Measurements from ENCODE around the gene CMAS. TPM values are rescaled to one million over a fixed set of nuclear protein-coding genes. Genes with fewer than 3 reads are reported as not detected.
A peak's percentile ranks its signal among the peaks of the same experiment; 100 is the strongest.

The CMAS gene
- total RNA-seq (2021; ENCODE audit: unreplicated experiment), result 36.1 TPM
- polyA plus RNA-seq (2012), result 14.2 and 21.3 TPM in 2 replicates
- Bru-seq, nascent RNA, result percentile 74 among the genes with signal in this experiment
- BruChase-seq, experiment 1, labeled RNA remaining after a 6-hour chase, result percentile 82 among the genes with signal in this experiment
- percentile 74 among the genes with signal in this experiment for BruChase-seq, experiment 2, labeled RNA remaining after a 2-hour chase
- long read RNA-seq, transcript CMAS-201 (8 exons, 1,787 nt), result major isoform, 104 of 110 reads
- long read RNA-seq, partial matches to known transcripts, result 2 of 110 reads
- long read RNA-seq, other reads (novel, unspliced or antisense), result 3 of 110 reads

DNA sequence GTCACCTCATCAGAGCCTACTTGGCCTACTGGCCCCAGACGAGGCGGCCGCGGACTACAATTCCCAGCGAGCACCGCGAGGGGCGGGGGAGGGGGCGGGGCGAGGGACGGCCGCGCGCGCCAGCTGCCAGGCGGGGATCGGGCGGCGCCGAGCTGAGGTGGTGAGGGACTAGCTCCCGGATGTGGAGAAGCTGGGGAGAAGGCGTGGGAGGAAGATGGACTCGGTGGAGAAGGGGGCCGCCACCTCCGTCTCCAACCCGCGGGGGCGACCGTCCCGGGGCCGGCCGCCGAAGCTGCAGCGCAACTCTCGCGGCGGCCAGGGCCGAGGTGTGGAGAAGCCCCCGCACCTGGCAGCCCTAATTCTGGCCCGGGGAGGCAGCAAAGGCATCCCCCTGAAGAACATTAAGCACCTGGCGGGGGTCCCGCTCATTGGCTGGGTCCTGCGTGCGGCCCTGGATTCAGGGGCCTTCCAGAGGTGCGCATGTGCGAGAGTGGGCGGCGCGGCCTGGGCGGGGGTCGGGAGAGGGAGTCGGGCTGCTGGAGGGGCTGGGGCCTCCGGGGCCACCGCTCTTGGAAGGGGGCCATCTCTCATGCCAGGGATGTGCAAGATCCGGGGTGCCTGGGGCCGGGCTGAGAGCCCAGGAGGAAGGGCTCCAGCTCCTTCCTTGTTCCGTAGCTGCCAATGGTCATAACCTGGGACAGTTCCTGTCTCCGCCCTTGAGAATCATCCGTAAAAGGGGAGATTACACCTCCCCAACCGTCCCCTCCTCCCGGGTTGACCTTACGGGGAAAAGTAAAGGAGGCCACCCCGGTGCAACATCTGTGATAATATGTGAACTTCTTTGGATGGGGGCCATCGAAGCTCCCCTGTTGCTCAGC lies at the start of gene CMAS:
TSS of gene CMAS (plus strand) at position 129 of the 878 bp plus-strand sequence. CDS start at position 215, 86 bp downstream.
- Histone ChIP-seq H3K9me3 (ENCODE audit: control insufficient read depth in 1 of 2, insufficient read depth in 1 of 2, low read depth in 1 of 2, low read length in 2 of 2) (no peaks in the 10 kb centered on the region), H3K9ac (ENCODE audit: low read length) (peak within 1 kb of the TSS; percentile 86), H3K9me2 (ENCODE audit: insufficient read depth) (no peaks in the 10 kb centered on the region), H3K27me3 (ENCODE audit: insufficient read depth, low read length) (no peaks in the 10 kb centered on the region), H4K20me1 (ENCODE audit: insufficient read depth) (no peaks in the 10 kb centered on the region), H3K27ac (ENCODE audit: low read depth, low read length) (peak within 1 kb of the TSS; percentile 68), H3K4me1 (ENCODE audit: control insufficient read depth in 1 of 2, insufficient read depth in 2 of 2, low read length in 2 of 2) (peaks cover 0 to 4% of the 10 kb centered on the region in 2 experiments; a peak in 1 of 4 replicates), H3K4me3 (replicated peaks in 1 of 2; ENCODE audit: low read depth in 1 of 2, low read length in 2 of 2) (peak within 1 kb of the TSS; percentile 84 to 92), H3K36me3 (ENCODE audit: control insufficient read depth in 1 of 2, insufficient read depth in 2 of 2, low read length in 2 of 2) (no peaks in the 10 kb centered on the region; a peak in 1 of 4 replicates), H3K79me2 (ENCODE audit: insufficient read depth, low read length) (peaks cover 25% of the 10 kb centered on the region), H2AFZ (ENCODE audit: low read depth, low read length, poor library complexity, severe bottlenecking) (peak within 1 kb of the TSS; percentile 60), H3K4me2 (ENCODE audit: low read length) (peak within 1 kb of the TSS; percentile 84)
- BruUV-seq (replicated peaks), result no TSS peak
- ChIA-PET POLR2A (interaction anchor here (0.8 to 1.4 kb wide), 2 partner anchors 10 to 26 kb away, joined by 3 read pairs; no protein-coding TSS in a partner anchor), RAD21 (ENCODE audit: low non-redundant PET in 1 of 2, low total read pairs in 2 of 2, uncharacterized antibody in 2 of 2, unreplicated experiment in 2 of 2) (no interaction called here), CTCF (interaction anchor here (0.8 kb wide), 1 partner anchor 413 kb away, joined by 3 read pairs; no protein-coding TSS in a partner anchor)
- intact Hi-C loops (cut with micrococcal nuclease), result no loop called here
- TF ChIP-seq, protein P1, sequence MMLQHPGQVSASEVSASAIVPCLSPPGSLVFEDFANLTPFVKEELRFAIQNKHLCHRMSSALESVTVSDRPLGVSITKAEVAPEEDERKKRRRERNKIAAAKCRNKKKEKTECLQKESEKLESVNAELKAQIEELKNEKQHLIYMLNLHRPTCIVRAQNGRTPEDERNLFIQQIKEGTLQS (IDR thresholded peaks at IDR 0.05), result no peak
- TF ChIP-seq POLR2A (IDR thresholded peaks at IDR 0.05; ENCODE audit: borderline replicate concordance, extremely low read depth, insufficient read depth, insufficient read length), result peak; percentile 67
- peak; percentile 66 for TF ChIP-seq YY1 (IDR thresholded peaks at IDR 0.05; ENCODE audit: extremely low read depth, insufficient replicate concordance, low read depth, low read length)
- peak; percentile 82 for TF ChIP-seq ZFX (IDR thresholded peaks at IDR 0.05)
- TF ChIP-seq CBX3 (IDR thresholded peaks at IDR 0.05; ENCODE audit: low read depth), result no peak
- 0 out of 2 replicates have a peak, but pooled peaks have one; percentile 31 for TF ChIP-seq SP1 (IDR thresholded peaks at IDR 0.05; ENCODE audit: low read depth)
- TF ChIP-seq POLR2AphosphoS5 (IDR thresholded peaks at IDR 0.05; ENCODE audit: low read depth, low read length), result peak; percentile 74
- TF ChIP-seq, protein P2, sequence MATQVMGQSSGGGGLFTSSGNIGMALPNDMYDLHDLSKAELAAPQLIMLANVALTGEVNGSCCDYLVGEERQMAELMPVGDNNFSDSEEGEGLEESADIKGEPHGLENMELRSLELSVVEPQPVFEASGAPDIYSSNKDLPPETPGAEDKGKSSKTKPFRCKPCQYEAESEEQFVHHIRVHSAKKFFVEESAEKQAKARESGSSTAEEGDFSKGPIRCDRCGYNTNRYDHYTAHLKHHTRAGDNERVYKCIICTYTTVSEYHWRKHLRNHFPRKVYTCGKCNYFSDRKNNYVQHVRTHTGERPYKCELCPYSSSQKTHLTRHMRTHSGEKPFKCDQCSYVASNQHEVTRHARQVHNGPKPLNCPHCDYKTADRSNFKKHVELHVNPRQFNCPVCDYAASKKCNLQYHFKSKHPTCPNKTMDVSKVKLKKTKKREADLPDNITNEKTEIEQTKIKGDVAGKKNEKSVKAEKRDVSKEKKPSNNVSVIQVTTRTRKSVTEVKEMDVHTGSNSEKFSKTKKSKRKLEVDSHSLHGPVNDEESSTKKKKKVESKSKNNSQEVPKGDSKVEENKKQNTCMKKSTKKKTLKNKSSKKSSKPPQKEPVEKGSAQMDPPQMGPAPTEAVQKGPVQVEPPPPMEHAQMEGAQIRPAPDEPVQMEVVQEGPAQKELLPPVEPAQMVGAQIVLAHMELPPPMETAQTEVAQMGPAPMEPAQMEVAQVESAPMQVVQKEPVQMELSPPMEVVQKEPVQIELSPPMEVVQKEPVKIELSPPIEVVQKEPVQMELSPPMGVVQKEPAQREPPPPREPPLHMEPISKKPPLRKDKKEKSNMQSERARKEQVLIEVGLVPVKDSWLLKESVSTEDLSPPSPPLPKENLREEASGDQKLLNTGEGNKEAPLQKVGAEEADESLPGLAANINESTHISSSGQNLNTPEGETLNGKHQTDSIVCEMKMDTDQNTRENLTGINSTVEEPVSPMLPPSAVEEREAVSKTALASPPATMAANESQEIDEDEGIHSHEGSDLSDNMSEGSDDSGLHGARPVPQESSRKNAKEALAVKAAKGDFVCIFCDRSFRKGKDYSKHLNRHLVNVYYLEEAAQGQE (IDR thresholded peaks at IDR 0.05; ENCODE audit: low read depth), result peak; percentile 33; the same call in 1 of the 2 replicates
- TF ChIP-seq SIN3A (IDR thresholded peaks at IDR 0.05; ENCODE audit: low read depth), result no peak; the same call in 1 of the 2 replicates
- peak; percentile 83 for TF ChIP-seq EGR1 (IDR thresholded peaks at IDR 0.05; ENCODE audit: low read depth)
- peak; percentile 19 for DNase-seq (ENCODE audit: low read depth, low spot score)
- ATAC-seq, result peak; percentile 90

Measured in HCT116 (cell line).